Immature natural killer cell (primary cell): Measurements from ENCODE around the gene DIP2B. TPM values are rescaled to one million over a fixed set of nuclear protein-coding genes. Genes with fewer than 3 reads are reported as not detected.

Experiments used
- DNase-seq, 3 donors: peaks; one replicate each; pipeline ENCODE4 v3.0.0; 2022; ENCODE audit warnings: mixed read lengths in 1 of 3
- H3K27ac Mint-ChIP-seq, 6 donors: one replicate each; pipeline ENCODE4 v1.8.0; 2020; ENCODE audit warnings: mixed read lengths in 6 of 6, mild to moderate bottlenecking in 5 of 6, inconsistent platforms in 4 of 6, moderate library complexity in 3 of 6
- H3K27me3 Mint-ChIP-seq, 3 donors: one replicate each; pipeline ENCODE4 v1.8.0; 2020 to 2021; ENCODE audit warnings: low read depth in 3 of 3, mild to moderate bottlenecking in 3 of 3, mixed read lengths in 3 of 3, moderate library complexity in 3 of 3, inconsistent platforms in 1 of 3
- H3K36me3 Mint-ChIP-seq, 3 donors: one replicate each; pipeline ENCODE4 v1.8.0; 2020; ENCODE audit warnings: mixed read lengths in 3 of 3, inconsistent platforms in 2 of 3, mild to moderate bottlenecking in 2 of 3
- H3K4me1 Mint-ChIP-seq, 2 donors: one replicate each; pipeline ENCODE4 v1.8.0; 2020; ENCODE audit warnings: inconsistent platforms in 2 of 2, mild to moderate bottlenecking in 2 of 2, mixed read lengths in 2 of 2, moderate library complexity in 1 of 2
- H3K4me3 Mint-ChIP-seq, 5 donors: one replicate each; pipeline ENCODE4 v1.8.0; 2020; ENCODE audit warnings: mild to moderate bottlenecking in 5 of 5, mixed read lengths in 5 of 5, inconsistent platforms in 3 of 5, moderate library complexity in 3 of 5
- H3K9me3 Mint-ChIP-seq, 6 donors: one replicate each; pipeline ENCODE4 v1.8.0; 2020; ENCODE audit warnings: mild to moderate bottlenecking in 6 of 6, mixed read lengths in 6 of 6, inconsistent platforms in 4 of 6, moderate library complexity in 3 of 6
- polyA plus RNA-seq, 3 donors: library from polyadenylated mRNA; unstranded; fragments of 300-500 nt; fragmentation: Illumina TruSeq; gene quantifications; one replicate each; pipeline ENCODE4 v1.2.3, GENCODE V29; 2021

DIP2B gene
- polyA plus RNA-seq, 3 donors from 2014 or later, result 2.0 to 7.2 (median 3.4) TPM

GRCh38 chr12:50775251-50775650, 270.5 kb downstream of the DIP2B start:
- H3K27me3 Mint-ChIP-seq, result peaks cover 0 to 1% (median 0%) of the 10 kb centered on the region in 3 donors
- H3K4me1 Mint-ChIP-seq, result peaks cover 19 to 48% of the 10 kb centered on the region in 2 donors
- no peaks in the 10 kb centered on the region for H3K9me3 Mint-ChIP-seq
- H3K36me3 Mint-ChIP-seq, result peaks cover 4 to 9% (median 5%) of the 10 kb centered on the region in 3 donors
- H3K4me3 Mint-ChIP-seq, result no peak overlapping the region
- H3K27ac Mint-ChIP-seq, result peak overlapping the region in 2 of 6 donors; percentile 45 to 63
- no peak for DNase-seq

GRCh38 chr12:50776749-50777728, 272.3 kb downstream of the DIP2B start:
- H3K27ac Mint-ChIP-seq, result peak overlapping the region in 2 of 6 donors; percentile 17 to 67

DNA sequence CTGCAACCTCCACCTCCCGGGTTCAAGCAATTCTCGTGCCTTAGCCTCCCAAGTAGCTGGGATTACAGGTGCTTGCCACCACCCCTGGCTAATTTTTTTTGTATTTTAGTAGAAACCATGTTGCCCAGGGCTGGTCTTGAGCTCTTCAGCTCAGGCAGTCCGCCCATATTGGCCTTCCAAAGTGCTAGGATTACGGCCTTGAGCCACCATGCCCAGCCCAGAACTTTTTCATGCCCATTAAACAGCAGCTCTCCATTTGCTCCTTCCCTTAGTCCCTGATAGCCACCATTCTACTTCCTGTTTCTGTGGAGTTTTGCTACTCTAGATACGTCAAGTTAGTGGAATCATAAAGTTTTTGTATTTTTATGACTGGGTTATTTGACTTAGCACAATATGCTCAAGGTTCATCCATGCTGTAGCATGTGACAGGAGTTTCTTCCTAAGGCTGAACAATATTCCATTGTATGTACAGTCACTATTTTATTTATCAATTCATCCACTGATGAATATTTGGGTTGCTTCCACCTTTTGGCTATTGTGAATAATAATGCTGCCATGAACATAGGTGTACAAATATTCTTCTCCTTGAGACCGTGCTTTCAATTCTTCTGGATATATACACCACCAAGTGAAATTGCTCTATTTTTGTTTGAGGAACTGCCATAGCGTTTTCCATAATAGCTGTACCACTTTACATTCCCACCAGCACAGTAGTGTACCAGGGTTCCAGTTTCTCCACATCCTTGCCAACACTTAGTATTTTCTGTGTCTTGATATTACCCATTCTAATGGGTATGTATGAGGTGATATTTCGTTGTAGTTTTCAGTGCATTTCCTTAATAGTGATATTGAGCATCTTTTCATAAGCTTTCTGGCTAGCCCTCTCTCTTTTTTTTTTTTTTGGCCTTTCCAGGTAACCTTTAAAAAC, 274.1 kb downstream of the DIP2B start:
- Mint-ChIP-seq H3K9me3 (no peaks in the 10 kb centered on the region), H3K27me3 (peaks cover 0 to 1% (median 0%) of the 10 kb centered on the region in 3 donors), H3K27ac (no peak overlapping the region), H3K36me3 (peaks cover 0 to 6% (median 4%) of the 10 kb centered on the region in 3 donors), H3K4me3 (no peak overlapping the region), H3K4me1 (peaks cover 16 to 41% of the 10 kb centered on the region in 2 donors)
- DNase-seq, result no peak

More at GRCh38 chr12:50776749-50777728, 272.3 kb downstream of the DIP2B start:
- Mint-ChIP-seq H3K9me3 (no peaks in the 10 kb centered on the region), H3K36me3 (peaks cover 4 to 10% (median 9%) of the 10 kb centered on the region in 3 donors), H3K4me1 (peaks cover 19 to 48% of the 10 kb centered on the region in 2 donors), H3K4me3 (no peak overlapping the region), H3K27me3 (peaks cover 0 to 1% (median 0%) of the 10 kb centered on the region in 3 donors)
- no peak for DNase-seq

- H3K4me1 Mint-ChIP-seq, result peaks cover 16 to 39% of the 10 kb centered on the region in 2 donors
- peaks cover 0 to 1% (median 0%) of the 10 kb centered on the region in 3 donors for H3K27me3 Mint-ChIP-seq
- H3K27ac Mint-ChIP-seq, result no peak overlapping the region
- no peaks in the 10 kb centered on the region for H3K9me3 Mint-ChIP-seq
- DNase-seq, result no peak
- H3K4me3 Mint-ChIP-seq, result no peak overlapping the region
- peaks cover 0 to 6% (median 4%) of the 10 kb centered on the region in 3 donors for H3K36me3 Mint-ChIP-seq
Measured at GRCh38 chr12:50780013-50780412, 275.2 kb downstream of the DIP2B start.

GRCh38 chr12:50784501-50784900, 279.7 kb downstream of the DIP2B start:
- H3K36me3 Mint-ChIP-seq, result peaks cover 5 to 24% (median 17%) of the 10 kb centered on the region in 3 donors
- no peak overlapping the region for H3K27ac Mint-ChIP-seq
- peaks cover 0 to 1% (median 0%) of the 10 kb centered on the region in 3 donors for H3K27me3 Mint-ChIP-seq
- no peak for DNase-seq
- H3K4me1 Mint-ChIP-seq, result peaks cover 2 to 7% of the 10 kb centered on the region in 2 donors
- no peak overlapping the region for H3K4me3 Mint-ChIP-seq
- no peaks in the 10 kb centered on the region for H3K9me3 Mint-ChIP-seq

DNA sequence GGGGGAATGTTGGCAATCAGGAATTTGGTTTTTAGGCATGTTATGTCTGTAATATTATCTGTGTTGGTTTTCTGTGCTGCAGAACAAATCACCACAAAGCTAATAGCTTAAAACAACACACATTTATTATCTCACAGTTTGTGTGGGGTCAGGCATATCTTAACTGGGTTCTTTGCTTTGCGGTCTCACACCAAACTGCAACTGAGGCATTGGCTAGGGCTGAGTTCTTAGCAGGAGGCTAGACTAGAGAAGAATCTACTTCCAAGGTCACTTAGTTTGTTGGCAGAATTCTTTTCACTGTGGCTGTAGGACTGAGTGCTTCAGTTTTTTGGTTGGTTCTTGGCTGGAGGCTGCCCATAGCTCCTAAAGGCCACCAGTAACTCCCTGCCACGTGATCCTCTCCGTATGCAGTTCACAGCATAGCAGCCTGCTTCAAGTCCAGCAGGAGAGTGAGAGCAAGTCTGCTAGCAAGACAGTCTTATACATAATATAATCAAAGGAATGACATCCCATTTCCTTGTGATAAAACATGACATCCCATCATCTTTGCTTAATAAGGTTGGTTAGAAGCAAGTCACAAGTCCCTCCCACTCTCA, 280.7 kb downstream of the DIP2B start:
- Mint-ChIP-seq H3K36me3 (peaks cover 5 to 24% (median 17%) of the 10 kb centered on the region in 3 donors), H3K27ac (peak overlapping the region in 1 of 6 donors; percentile 16), H3K27me3 (peaks cover 0 to 1% (median 0%) of the 10 kb centered on the region in 3 donors), H3K4me1 (peaks cover 4% of the 10 kb centered on the region in 2 donors), H3K4me3 (no peak overlapping the region), H3K9me3 (no peaks in the 10 kb centered on the region)
- no peak for DNase-seq

DNA sequence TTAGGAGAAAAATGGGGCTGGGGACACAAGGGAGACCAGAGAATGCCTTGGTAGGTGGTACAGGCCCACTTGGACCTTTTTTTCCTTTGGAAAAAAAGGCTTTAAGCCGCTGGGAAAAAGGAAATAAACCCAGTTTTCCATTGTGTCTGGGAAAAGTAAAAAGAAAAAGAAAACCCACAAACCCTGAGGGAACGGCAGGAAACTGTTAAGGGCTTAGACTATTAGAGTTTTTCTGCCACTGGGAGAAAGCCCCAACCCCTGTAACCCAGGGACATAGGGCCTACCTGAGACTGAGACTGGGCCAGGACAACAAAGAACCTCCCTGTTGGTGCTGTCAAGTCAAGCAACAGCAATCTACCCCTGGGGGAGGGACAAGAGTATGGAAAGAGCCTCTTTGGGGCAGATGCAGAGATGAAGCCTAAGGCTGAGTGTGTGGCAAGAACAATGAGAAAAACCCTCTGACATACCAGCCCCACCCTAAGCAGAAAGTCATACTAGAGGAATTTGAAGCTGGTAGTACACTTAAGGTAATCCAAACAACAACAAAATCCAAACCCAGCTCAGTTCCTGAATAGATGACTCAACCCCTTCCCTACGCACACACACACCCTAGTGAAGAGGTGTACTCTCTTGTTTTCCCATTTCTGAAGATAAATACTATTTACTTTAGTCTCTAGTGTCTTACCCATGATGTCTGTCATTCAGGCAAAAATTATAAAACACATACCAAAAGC, 281.9 kb downstream of the DIP2B start:
- peaks cover 5 to 24% (median 14%) of the 10 kb centered on the region in 3 donors for H3K36me3 Mint-ChIP-seq

GRCh38 chr12:50787618-50788017, 282.8 kb downstream of the DIP2B start:
- no peaks in the 10 kb centered on the region for H3K9me3 Mint-ChIP-seq
- peaks cover 0 to 1% (median 0%) of the 10 kb centered on the region in 3 donors for H3K27me3 Mint-ChIP-seq
- H3K27ac Mint-ChIP-seq, result peak overlapping the region in 2 of 6 donors; percentile 1
- H3K36me3 Mint-ChIP-seq, result peaks cover 5 to 20% (median 11%) of the 10 kb centered on the region in 3 donors
- H3K4me3 Mint-ChIP-seq, result no peak overlapping the region
- peaks cover 10 to 14% of the 10 kb centered on the region in 2 donors for H3K4me1 Mint-ChIP-seq
- DNase-seq, result no peak

More for the DNA sequence above, 281.9 kb downstream of the DIP2B start:
- peaks cover 10 to 14% of the 10 kb centered on the region in 2 donors for H3K4me1 Mint-ChIP-seq
- H3K4me3 Mint-ChIP-seq, result no peak overlapping the region
- peak overlapping the region; percentile 1 to 68 (median 36) for H3K27ac Mint-ChIP-seq
- DNase-seq, result no peak
- H3K9me3 Mint-ChIP-seq, result no peaks in the 10 kb centered on the region
- H3K27me3 Mint-ChIP-seq, result peaks cover 0 to 1% (median 0%) of the 10 kb centered on the region in 3 donors

- Mint-ChIP-seq H3K4me3 (no peak overlapping the region), H3K27ac (peak overlapping the region in 1 of 6 donors; percentile 1), H3K36me3 (peaks cover 5 to 20% (median 11%) of the 10 kb centered on the region in 3 donors), H3K9me3 (no peaks in the 10 kb centered on the region), H3K27me3 (peaks cover 0 to 1% (median 0%) of the 10 kb centered on the region in 3 donors), H3K4me1 (peaks cover 10 to 14% of the 10 kb centered on the region in 2 donors)
- DNase-seq, result no peak
Measured at GRCh38 chr12:50788561-50788960, 283.8 kb downstream of the DIP2B start.

DNA sequence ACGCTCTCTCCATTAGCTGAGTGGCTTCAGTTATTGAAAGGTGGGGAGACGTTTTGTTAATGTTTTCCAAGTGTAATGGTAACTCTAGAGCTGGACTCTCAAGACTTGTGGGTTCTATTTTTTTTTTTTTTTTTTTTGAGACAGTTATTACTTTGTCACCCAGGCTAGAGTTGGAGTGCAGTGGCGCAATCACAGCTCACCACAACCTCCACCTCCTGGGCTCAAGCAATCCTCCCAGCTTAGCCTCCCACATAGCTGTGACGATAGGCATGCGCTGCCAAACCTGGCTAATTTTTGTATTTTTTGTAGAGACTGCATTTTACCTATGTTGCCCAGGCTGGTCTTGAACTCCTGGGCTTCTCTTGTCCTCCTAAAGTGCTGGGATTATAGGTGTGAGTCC, 285.3 kb downstream of the DIP2B start:
- H3K27ac Mint-ChIP-seq, result peak overlapping the region in 2 of 6 donors; percentile 21 to 48
- no peaks in the 10 kb centered on the region for H3K9me3 Mint-ChIP-seq
- H3K4me3 Mint-ChIP-seq, result no peak overlapping the region
- H3K4me1 Mint-ChIP-seq, result peaks cover 11 to 14% of the 10 kb centered on the region in 2 donors
- DNase-seq, result no peak
- peaks cover 0 to 1% (median 0%) of the 10 kb centered on the region in 3 donors for H3K27me3 Mint-ChIP-seq
- peaks cover 5 to 21% (median 11%) of the 10 kb centered on the region in 3 donors for H3K36me3 Mint-ChIP-seq
